NCI-H1930 (cell line): ENCODE measurements around the gene NANOS3.

ENCODE experiments used
- DNase-seq, 2 experiments: peaks; one replicate each; lab custom pipeline; 2025; lab: John Stamatoyannopoulos, UW

The NANOS3 gene

GRCh38 chr19:13876834-13877233 is at the start of gene NANOS3:
NANOS3 (plus strand) TSS chr19:13877134; CDS start chr19:13877249, 115 bp downstream.
- no peak for DNase-seq

GRCh38 chr19:13827656-13828055 is 49.3 kb upstream of the NANOS3 start:
- DNase-seq = no peak

GRCh38 chr19:13830114-13830740 is 46.7 kb upstream of the NANOS3 start:
- DNase-seq = no peak

GRCh38 chr19:13830741-13831536 is 46.0 kb upstream of the NANOS3 start:
- no peak for DNase-seq

- no peak for DNase-seq
These were observed 45.1 kb upstream of the NANOS3 start for GRCh38 chr19:13831537-13832467.

- DNase-seq = peak; percentile 74 to 83
These were observed 43.3 kb upstream of the NANOS3 start for GRCh38 chr19:13833330-13834243.

- DNase-seq = no peak
These were observed 42.5 kb upstream of the NANOS3 start for GRCh38 chr19:13834244-13835069.

GRCh38 chr19:13835791-13836723 is 40.9 kb upstream of the NANOS3 start:
- no peak for DNase-seq

- DNase-seq = no peak
These were observed 38.4 kb upstream of the NANOS3 start for GRCh38 chr19:13838435-13839129.

GRCh38 chr19:13839130-13839937 is 37.6 kb upstream of the NANOS3 start:
- no peak for DNase-seq

GRCh38 chr19:13839938-13840304 is 37.0 kb upstream of the NANOS3 start:
- DNase-seq = no peak

GRCh38 chr19:13840305-13841085 is 36.4 kb upstream of the NANOS3 start:
- DNase-seq = no peak

- no peak for DNase-seq
These were observed 35.6 kb upstream of the NANOS3 start for GRCh38 chr19:13841086-13841961.

- DNase-seq = no peak
These were observed 35.0 kb upstream of the NANOS3 start for GRCh38 chr19:13841962-13842290.

GRCh38 chr19:13842291-13843103 is 34.4 kb upstream of the NANOS3 start:
- DNase-seq = peak; percentile 13 to 40
